C4-2B (cell line): ENCODE data around the gene P2RX2.

Experiments used
- CTCF ChIP-seq: fragments of 450-650 bp; conservative IDR thresholded peaks from 2 replicates; pipeline ENCODE4 v1.5.1; 2017; ENCODE audit warnings: mild to moderate bottlenecking
- ZFX ChIP-seq: fragments of 450-650 bp; IDR thresholded peaks from 2 replicates; pipeline ENCODE4 v1.6.1; 2017

- TF ChIP-seq CTCF = no peak
- TF ChIP-seq ZFX = no peak
Observed at GRCh38 chr12:132606927-132607326, 11.6 kb upstream of the P2RX2 start.
